Endometrial microvascular endothelial cells (primary cell): Measurements from ENCODE around the gene PDE6G. TPM values are rescaled to one million over a fixed set of nuclear protein-coding genes. Genes with fewer than 3 reads are reported as not detected.
"Not testable (repeated sequence)": the region's sequence is repeated elsewhere in the genome, so short reads cannot be mapped to it uniquely, and the experiment has no call there.

Experiments used
- in situ Hi-C: cut with HindIII; loops from 2 replicates; pipeline ENCODE4 v1.10.0; 2017; ENCODE audit warnings: low sequenced_read_pairs, low pct_unique_long_range_greater_than_20kb; ENCODE audit errors: inconsistent ontology term
- total RNA-seq: library from RNA; depleted of rRNA; stranded (reverse); fragments of >200 nt; gene quantifications from one replicate; pipeline ENCODE4 v1.2.3, GENCODE V29; 2015; ENCODE audit errors: inconsistent ontology term

The PDE6G gene
- total RNA-seq, 1 donor from 2014 or later: 0.37 TPM

DNA sequence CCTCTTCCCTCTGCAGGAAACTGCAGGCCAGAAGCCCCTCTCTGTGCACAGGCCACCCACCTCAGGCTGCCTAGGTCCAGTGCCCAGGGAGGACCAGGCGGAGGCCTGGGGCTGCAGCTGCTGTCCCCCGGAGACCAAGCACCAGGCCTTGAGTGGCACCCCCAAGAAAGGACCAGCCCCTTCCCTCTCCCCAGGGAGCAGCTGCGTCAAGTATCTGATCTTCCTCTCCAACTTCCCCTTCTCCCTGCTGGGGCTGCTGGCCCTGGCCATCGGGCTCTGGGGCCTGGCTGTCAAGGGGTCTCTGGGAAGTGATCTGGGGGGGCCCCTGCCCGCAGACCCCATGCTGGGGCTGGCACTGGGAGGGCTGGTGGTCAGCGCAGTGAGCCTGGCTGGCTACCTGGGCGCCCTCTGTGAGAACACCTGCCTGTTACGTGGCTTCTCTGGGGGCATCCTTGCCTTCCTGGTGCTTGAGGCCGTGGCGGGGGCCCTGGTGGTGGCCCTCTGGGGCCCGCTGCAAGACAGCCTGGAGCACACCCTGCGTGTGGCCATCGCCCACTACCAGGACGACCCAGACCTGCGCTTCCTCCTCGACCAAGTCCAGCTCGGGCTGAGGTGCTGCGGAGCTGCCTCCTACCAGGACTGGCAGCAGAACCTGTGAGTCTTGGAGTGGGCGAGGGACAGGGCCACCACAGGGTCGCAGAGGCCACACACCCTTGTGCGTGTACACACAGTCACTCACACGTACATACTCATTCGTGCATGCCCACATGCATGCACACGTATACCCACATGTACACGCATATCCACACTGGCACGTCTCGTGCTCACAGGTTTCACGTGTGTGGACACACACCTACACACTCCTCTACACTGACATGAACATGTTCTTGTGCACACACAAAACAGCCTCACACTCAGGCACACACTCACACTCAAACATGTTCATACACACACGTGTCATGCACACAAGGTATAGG lies 11.1 kb downstream of the PDE6G start:
- in situ Hi-C loops: no loop called here

DNA sequence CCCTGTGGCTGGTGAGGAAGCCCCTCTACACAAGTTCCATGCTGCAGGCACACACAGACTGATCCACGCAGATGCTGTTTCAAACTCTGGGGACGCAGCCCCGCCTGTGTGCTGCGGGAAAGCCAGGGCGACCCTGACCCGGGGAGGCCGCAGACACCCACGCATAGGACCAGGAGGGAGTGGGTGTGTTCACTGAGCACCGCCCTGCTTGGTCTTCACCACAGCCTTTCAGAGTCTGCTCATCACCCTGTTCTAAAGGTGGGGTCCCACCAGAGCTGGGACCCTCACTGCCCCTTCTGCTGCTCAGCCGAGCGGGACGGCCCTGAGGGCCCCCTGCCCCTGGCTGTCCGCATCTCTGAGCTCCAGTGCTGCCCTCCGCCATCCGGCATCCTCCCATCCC lies 11.8 kb downstream of the PDE6G start:
- in situ Hi-C loops: no loop called here

DNA sequence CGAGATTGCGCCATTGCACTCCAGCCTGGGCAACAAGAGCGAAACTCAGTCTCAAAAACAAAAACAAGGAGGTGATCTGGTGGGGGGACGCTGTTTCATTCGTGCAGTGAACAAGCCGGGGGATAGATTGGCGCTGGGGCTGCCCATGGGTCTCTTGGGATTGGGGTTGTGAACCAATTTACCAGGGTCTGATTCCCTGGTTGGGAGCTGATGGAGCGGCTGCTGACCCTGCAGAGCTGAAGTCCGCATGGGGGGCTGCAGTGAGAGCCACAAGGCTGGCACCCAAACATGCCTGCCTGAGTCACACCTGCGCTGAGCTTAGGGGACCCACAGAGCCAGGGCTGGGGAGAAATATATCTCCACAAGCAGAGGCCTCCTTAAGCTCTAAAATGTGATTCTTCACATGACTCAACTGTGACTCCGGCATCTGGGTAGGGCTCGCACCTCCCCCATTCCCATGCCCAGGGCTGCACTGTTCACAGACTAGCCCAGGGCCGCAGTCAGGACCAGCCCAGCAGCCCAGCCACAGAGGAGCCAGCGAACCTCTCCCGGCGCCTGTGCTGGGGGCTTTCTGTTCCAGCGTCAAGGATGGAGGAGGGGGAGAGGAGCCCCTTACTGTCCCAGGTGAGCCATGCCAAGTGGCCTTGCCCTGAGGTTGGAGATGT lies 14.4 kb downstream of the PDE6G start:
- in situ Hi-C loops: no loop called here

- in situ Hi-C loops: no loop called here
Observed at GRCh38 chr17:81640011-81640410, 16.3 kb downstream of the PDE6G start.

- in situ Hi-C loops: no loop called here
Observed at GRCh38 chr17:81638683-81639082, 17.7 kb downstream of the PDE6G start.

DNA sequence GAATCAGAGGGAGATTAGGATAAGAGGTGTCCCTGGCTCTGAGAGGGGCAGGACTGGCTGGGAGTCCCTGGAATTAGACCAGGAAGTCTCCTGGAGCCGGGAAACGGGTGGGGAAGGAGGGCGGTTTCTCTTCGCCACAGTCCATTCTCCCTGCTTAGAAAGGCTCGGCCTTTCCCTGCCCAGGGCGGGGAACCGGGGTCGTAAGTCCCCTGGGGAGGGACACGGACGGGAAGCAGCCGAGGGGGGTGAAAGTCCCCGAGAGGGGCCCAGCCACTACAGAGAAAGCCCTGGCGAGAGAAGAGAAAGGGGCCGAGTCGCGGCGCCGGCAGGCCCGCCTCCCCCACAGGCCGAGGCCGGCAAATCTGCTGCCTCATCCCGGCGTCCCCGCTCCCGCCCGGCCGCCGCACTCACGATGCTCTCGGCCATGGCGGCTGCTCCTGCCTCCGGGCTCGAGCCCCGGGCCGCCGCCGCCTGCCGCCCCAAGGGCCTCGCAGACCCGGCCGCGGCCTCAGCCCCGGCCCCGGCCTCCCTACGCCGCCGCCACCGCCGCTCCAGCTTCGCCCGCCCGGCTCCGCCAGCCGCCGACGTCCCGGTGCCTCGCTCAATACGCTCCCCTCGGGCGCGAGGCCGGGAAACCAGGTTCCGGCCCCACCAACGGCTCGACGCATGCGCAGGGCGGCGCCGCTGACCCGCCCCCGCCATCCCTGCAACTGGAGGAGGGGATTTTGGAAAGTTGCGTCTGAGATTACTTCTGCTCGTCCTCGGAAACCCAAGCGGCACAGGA lies 19.6 kb downstream of the PDE6G start, which contains the start of the genes NPLOC4 and TSPAN10:
Gene NPLOC4, minus strand, starts transcription at position 608 of the 784 bp plus-strand sequence. Its CDS starts 182 bp downstream, at position 426.
Gene TSPAN10, plus strand, starts transcription at position 692 of the 784 bp plus-strand sequence. CDS start 5,217 bp downstream, outside the sequence.
- in situ Hi-C loops: no loop called here

DNA sequence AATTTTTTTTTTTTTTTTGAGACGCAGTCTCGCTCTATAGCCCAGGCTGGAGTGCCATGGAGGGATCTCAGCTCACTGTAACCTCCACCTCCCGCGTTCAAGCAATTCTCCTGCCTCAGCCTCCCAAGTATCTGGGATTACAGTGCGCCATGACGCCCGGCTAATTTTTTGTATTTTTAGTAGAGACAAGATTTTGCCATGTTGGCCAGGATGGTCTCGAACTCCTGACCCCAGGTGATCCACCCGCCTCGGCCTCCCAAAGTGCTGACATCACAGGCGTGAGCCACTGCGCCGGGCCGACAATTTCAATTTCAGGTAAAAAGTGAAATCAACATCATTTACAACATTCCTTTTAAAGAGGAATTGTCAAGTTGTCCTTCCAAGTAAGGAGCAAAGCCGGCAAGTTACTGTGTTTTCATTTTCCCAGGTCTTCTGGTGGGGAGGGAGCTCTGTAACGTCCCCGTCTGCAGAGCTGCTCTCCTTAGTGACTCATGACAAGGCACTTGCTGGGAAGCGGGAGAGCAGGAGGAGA lies 20.3 kb downstream of the PDE6G start:
- in situ Hi-C loops: no loop called here

DNA sequence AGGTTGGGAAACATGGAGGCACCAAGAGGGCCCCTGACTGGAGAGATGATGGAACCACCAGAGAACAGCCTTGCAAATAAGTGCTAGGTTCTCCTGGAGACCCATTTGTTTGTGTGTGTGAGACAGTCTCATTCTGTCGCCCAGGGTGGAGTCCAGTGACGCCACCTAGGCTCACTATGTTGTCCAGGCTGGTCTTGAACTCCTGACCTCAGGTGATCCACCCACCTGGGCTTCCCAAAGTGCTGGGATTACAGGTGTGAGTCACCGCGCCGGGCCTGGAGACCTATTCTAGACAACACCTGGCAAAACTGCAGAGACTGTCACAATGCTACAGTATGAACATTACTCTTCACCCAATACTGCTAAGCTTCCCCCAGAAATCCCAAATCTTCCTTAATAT lies 20.9 kb downstream of the PDE6G start:
- in situ Hi-C loops: no loop called here

DNA sequence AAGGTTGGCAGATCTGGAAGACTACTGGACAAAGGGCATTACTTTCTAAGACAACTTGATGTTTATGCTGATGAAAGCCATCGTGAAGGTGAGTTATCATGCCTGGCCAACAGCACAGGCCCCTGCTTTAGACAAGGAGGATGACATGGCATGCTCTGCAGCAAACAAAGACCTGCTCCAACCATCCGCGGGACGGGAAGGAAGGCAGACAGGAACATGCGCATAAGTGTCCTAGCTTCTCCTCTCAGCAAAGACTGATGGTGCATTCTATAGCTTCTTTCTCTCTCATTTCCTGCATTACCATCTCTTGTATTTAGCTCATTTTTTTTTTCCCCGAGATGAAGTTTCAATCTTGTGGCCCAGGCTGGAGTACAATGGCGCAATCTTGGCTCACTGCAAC lies 24.9 kb downstream of the PDE6G start:
- in situ Hi-C loops: no loop called here

DNA sequence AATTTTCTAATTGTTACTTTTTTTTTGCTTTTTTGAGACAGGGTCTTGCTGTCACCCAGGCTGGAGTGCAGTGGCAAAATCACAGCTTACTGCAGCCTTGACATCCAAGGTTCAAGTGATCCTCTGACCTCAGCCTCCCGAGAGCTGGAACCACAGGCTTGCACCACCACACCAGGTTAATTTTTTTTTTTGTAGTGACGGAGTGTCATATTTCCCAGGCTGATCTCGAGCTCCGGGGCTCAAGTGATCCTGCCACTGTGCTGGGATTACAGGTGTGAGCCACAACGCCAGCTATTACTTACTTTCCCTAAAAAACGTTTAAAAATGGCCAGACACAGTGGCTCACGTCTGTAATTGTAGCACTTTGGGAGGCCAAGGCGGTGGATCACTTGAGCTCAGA lies 26.1 kb downstream of the PDE6G start:
- in situ Hi-C loops: no loop called here

GRCh38 chr17:81621494-81622130 lies 34.7 kb downstream of the PDE6G start:
- in situ Hi-C loops: no loop called here

DNA sequence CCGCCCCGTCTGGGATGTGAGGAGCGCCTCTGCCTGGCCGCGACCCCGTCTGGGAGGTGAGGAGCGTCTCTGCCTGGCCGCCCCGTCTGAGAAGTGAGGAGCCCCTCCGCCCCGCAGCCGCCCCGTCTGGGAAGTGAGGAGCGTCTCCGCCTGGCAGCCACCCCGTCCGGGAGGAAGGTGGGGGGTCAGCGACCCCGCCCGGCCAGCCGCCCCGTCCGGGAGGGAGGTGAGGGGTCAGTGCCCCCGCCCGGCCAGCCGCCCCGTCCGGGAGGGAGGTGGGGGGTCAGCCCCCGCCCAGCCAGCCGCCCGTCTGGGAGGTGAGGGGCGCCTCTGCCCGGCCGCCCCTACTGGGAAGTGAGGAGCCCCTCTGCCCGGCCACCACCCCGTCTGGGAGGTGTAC lies 38.0 kb downstream of the PDE6G start:
- in situ Hi-C loops: not testable (repeated sequence)

GRCh38 chr17:81616877-81617276 lies 39.5 kb downstream of the PDE6G start:
- in situ Hi-C loops: no loop called here

- in situ Hi-C loops: no loop called here
Observed at GRCh38 chr17:81615401-81615930, 40.9 kb downstream of the PDE6G start.

GRCh38 chr17:81612172-81612970 lies 44.0 kb downstream of the PDE6G start:
- in situ Hi-C loops: no loop called here

DNA sequence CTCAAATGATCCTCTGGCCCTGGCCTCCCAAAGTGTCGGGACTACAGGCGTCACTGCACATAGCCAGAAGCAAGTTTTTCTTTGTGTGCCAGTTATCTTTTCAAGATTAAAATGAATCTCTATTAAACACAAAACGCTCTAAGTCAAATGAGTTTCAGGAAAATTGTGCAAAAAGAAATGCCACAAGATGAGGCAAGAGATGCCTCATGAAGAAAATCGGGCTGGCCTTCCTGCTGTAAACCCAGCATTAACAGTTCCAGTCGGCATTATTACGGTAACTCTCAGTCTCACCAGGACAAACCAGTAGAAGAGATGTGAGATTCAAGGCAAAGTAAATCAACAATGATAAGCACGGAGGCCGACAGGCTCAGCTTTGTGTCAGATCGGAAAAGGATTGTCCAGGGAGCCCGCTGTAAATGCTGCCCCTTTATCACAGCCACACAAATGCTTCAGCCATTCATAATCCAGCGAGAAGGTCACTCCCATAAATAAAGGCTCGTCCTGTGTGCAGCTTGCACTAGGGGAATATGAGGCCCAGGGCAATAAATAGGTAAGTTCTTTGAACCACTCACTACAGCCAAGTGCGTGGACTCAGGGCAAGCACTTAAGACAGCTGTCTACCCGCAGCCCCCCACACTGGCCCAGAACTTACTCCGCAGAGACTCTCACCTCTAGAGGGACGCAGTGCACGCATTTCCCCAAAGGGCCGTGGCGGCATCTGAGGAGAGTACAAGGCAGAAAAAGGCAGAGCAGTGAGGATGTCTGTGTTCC lies 46.6 kb downstream of the PDE6G start:
- in situ Hi-C loops: no loop called here

GRCh38 chr17:81608605-81609004 lies 47.7 kb downstream of the PDE6G start:
- in situ Hi-C loops: no loop called here
